Colon (tissue), 2 donors: ENCODE data around the gene CD28.
"Not testable (repeated sequence)": the region's sequence is repeated elsewhere in the genome, so short reads cannot be mapped to it uniquely, and the experiment has no call there.

Source experiments
- FAIRE-seq: peaks from 2 replicates; lab custom pipeline; 2012; peaks lifted over from hg19 to GRCh38; lab: Jason Lieb, UNC
- donor health status: control.
- donor health status: control.

CD28 gene

GRCh38 chr2:203748331-203749126, 42.1 kb downstream of the CD28 start:
- FAIRE-seq, result no peak

- peak; percentile 24 for FAIRE-seq
Measured at GRCh38 chr2:203750346-203751068, 44.1 kb downstream of the CD28 start.

DNA sequence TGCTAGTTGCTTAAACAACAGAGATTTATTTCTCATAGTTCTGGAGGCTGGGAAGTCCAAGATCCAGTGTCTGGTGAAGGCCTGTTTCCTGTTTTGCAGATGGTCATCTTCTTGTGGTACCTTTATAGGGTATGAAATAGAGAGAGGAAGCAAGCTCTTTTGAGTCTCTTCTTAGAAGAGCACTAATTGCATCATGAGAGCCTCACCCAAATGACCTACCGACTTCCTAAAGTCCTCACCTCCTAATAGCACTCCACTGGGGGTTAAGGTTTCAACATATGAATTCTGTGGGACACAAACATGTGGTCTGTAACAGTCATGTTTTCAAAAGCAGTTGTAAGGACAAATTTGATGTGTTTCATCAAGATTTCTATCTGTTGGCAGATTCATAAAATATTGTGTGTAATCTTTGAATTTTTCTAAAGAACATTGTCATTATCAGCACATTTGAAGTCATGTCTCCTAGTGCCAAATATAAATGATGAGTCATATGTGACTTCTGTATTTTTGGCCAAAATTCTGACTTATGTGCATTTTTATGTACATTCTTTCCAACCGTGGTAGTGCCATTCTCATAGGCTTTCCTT, 45.3 kb downstream of the CD28 start:
- FAIRE-seq, result no peak

DNA sequence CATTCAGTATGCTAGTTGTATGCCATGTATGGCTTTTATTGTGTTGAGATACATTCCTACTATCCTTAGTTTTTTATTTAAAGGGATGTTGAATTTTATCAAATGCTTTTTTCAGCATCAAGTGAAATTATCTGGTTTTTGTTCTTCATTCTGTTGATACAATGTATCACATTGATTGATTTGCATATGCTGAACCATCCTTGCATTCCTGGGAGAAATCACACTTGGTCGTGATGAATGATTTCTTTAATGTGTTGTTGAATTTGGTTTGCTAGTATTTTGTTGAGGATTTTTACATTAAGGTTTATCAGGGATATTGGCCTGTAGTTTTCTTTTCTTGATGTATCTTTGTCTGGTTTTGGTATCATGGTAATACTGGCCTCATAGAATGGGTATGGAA, 49.7 kb downstream of the CD28 start:
- no peak for FAIRE-seq

DNA sequence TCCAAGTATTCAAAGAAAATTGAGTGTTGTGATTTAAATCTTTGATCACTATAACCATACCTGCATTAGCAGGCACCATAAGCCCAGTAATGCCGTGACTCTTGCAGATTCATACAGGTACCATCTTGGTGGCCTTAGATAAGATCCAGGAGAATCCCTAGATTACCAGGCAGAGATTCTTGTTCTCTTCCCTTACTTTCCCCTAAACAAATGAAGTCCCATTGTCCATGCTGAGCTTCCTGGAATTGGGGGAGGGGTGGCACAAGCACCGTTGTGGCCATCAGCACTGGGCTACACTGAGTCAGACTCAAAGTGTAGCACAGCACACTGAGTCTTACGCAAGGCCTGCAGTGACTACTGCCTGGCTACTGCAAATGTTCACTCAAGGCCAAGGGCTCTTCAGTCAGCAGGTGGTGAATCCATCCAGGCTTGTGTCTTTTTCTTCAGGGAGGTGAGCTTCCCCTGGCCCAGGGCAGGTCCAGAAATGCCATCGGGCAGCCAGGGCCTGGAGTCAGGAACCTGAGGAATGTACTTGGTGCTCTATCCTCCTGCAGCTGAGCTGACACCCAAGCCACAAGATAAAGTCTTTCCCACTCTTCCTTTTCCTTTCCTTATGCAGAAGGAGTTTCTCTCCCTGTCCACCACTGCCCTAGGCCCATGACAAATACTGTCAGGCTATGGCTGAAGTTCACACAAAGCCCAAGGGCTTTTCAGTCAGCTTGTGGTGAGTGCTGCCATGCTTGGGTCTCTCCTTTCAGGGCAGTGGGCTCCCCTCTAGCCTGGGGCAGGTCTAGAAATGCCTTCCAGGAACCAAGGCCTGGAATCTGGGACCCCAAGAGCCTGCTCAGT, 52.6 kb downstream of the CD28 start:
- no peak for FAIRE-seq

GRCh38 chr2:203759690-203760365, 53.4 kb downstream of the CD28 start:
- FAIRE-seq, result no peak

DNA sequence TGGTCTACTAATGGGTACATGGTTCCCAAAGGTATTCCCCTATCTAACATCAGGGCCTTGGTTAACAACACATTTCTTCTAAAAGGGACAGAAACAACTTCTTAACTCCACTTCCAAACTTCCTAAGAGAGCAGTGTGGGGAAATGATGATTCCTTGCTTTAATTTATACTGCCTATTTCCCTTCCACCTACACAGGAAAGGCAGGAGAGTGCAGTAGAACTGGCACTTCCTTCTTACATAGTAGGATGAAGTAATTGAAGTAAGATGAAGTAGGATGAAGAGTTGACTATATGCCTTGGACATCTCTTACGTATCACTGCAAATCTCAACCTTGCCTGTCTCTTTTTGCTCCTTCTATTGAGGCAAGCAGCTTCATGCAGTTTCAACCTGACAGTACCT, 54.7 kb downstream of the CD28 start:
- FAIRE-seq, result no peak

GRCh38 chr2:203763241-203763937, 57.0 kb downstream of the CD28 start:
- FAIRE-seq, result no peak

DNA sequence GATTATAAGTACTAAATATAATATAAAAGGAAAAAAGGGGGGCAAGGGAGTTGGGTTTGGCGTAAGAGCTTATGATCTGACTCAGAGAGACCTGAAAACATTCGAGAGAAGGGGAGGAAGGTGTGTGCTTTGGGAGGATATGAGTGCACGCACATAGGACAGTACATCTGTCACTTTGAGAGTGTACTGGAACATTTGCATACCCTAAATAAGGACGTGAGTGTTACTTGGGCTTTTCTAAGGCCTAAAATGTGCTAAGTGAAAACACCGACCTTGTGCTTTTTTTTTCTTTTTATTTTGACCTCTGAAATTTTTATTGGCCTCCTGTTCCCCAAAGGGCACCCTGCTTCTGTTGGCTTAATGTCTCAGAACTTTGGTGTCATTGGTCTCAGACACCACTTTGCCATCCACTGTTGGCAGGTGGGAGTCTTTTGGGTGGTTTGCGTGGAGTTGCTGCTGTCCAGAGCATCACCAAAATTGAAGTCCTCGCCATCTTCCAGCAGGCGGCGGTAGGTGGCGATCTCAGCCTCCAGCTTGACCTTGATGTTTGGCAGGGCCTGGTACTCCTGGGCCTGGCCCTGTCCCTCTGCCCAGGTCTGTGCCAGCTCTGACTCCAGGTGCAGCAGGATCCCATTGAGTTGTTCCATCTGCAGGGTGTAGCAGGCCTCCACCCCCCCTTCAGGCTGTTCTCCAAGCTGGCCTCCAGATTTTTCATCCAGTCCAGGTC, 57.7 kb downstream of the CD28 start:
- FAIRE-seq, result no peak

DNA sequence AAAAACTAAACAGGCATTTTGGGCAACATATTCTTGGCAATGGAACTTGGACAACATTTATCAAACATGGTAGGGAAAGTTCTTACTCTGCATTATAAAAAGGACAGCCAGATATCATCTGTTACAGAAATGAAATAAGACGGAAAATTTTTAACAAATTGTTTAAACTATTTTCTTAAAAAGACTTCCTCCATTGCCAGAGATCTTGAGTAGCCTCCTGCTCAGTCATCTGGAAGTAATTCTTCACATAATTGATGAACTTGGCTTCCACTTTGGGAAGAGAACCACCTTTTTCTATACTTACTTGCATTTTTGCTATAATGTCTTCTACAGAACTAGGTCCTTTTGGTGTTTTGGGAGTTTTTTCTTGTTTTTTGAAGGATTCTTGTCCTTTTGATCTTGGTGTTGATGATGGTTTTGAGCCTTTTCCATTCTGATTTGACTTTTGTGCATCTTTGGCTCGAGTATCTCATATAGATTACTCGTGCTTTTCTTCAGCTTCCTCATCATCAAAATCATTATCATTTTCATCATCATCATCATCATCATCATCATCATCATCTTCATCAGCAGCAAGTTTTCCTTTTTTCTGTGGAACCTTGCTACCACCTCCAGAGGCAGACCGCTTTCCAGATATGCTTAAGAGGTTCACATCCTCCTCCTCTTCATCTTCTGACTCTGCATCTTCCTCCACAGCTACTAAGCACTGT, 66.2 kb downstream of the CD28 start:
- peak; percentile 83 for FAIRE-seq

- FAIRE-seq, result no peak
Measured at GRCh38 chr2:203774760-203775159, 68.3 kb downstream of the CD28 start.

DNA sequence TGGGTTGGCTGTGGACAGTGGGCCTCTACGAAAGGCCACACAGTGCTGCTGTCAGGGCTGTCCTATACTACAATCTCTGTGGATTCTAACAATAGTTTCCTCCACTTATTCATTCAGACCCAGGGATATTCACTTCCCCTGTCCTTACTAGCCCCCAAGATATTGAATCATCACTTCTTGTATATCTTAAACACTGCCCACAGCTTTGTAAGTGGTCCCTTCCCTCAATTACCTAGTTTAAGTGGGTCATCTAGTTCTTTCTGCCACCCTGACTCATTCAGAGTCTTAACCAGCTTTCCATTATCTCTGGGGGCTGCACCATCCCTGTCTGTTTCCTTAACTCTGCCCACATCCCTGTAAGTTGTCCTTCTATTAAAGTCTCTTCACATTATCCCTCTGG, 69.2 kb downstream of the CD28 start:
- no peak for FAIRE-seq

GRCh38 chr2:203777030-203777429, 70.6 kb downstream of the CD28 start:
- no peak for FAIRE-seq

GRCh38 chr2:203779477-203780073, 73.1 kb downstream of the CD28 start:
- not testable (repeated sequence) for FAIRE-seq

GRCh38 chr2:203780231-203780630, 73.8 kb downstream of the CD28 start:
- FAIRE-seq, result no peak

DNA sequence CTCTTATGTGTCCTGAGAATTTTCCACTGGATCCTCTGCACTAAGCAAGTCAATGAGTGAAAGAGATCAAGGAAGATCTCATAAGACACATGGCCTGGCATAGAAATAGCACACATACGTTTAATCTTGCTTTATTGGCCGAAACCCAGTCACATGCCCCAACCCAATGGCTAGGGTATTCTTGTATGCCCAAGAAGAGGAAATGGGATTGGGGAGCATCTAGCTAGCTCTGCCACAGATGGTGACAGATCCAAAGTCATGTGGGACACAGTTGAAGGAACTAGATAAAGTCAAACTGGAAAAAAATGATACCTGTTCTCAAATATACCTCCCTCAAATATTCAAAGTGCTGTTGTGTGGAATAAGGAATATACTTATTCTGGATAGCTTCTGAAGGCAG, 74.7 kb downstream of the CD28 start:
- FAIRE-seq, result no peak

DNA sequence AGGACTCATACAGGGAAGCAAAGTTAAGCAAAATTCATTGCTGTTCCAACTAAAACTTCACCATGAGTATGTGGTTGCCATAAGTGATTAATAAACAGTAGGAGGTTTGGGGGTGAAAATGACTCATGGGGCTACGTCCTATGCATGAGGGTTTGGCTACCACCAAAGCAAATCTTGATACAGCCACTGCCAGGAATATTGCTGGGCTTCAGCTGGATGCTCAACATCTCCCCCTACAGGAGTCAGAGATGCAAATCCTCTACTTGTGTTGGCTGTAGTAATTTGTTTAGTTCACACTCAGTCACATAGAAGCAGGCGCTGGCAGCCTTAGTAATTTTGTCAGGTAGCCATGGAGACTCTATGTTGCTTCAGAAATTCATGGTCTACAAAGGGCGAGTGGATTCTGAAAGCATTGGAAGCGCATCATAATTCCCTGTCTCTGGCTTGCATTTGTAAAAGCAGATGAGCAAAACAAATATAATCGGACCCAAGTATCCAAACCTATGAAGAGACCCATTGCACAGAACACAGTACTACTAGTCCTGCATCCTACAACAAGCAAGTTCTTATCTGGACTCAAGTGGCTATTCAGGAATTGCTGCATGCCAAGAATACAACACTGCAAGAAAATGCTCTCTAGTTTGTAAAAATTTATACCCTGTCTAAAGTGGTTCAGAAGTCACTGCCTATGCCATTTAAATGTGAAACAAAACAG, 76.0 kb downstream of the CD28 start:
- no peak for FAIRE-seq

GRCh38 chr2:203783496-203784203, 77.2 kb downstream of the CD28 start:
- FAIRE-seq, result no peak
